WTC11 (cell line): ENCODE results near the gene FGD5. TPM values are rescaled to one million over a fixed set of nuclear protein-coding genes. Genes with fewer than 3 reads are reported as not detected.
A peak's percentile ranks its signal among the peaks of the same experiment; 100 is the strongest.

Experiments
- ATAC-seq: fragments of 200-7000 bp; cut with Tn5 transposase; 2 replicates; pipeline ENCODE4 v1.10.0; 2021; ENCODE audit warnings: mild to moderate bottlenecking, moderate library complexity
- CTCF ChIA-PET: fragments of 300-600 bp; sonication (Branson Sonifier 250); formaldehyde crosslinking; loops from one replicate; lab custom pipeline; 2021; ENCODE audit warnings: antibody characterized with exemption; lab: Charles Lee
- POLR2A ChIA-PET: fragments of 350-600 bp; sonication (Branson Sonifier 250); formaldehyde crosslinking; loops from one replicate; lab custom pipeline; 2021; ENCODE audit warnings: antibody characterized with exemption; lab: Charles Lee
- DNase-seq: peaks from one replicate; pipeline ENCODE4 v3.0.0; 2021; ENCODE audit warnings: low spot score
- H3K27ac Mint-ChIP-seq: 2 replicates; pipeline ENCODE4 v1.8.0; 2021; ENCODE audit warnings: mixed read lengths
- H3K27me3 Mint-ChIP-seq: 2 replicates; pipeline ENCODE4 v1.8.0; 2021; ENCODE audit warnings: low read depth, mild to moderate bottlenecking, moderate library complexity, mixed read lengths
- H3K36me3 Mint-ChIP-seq: 2 replicates; pipeline ENCODE4 v1.8.0; 2021; ENCODE audit warnings: mixed read lengths
- H3K4me1 Mint-ChIP-seq: 2 replicates; pipeline ENCODE4 v1.8.0; 2022; ENCODE audit warnings: mixed read lengths
- H3K4me3 Mint-ChIP-seq: 2 replicates; pipeline ENCODE4 v1.8.0; 2021; ENCODE audit warnings: mild to moderate bottlenecking, moderate library complexity, mixed read lengths
- H3K9me3 Mint-ChIP-seq: 2 replicates; pipeline ENCODE4 v1.8.0; 2021; ENCODE audit warnings: mixed read lengths
- CREB1 ChIP-seq: sonication (generic); formaldehyde crosslinking; IDR thresholded peaks from 2 replicates; pipeline ENCODE4 v1.8.0; 2023; ENCODE audit warnings: mild to moderate bottlenecking, missing genetic modification reagents
- CREM ChIP-seq: sonication (generic); formaldehyde crosslinking; IDR thresholded peaks from 2 replicates; pipeline ENCODE4 v1.8.1; 2022; ENCODE audit warnings: mild to moderate bottlenecking, missing genetic modification reagents, moderate library complexity
- FOXJ3 ChIP-seq: sonication (generic); formaldehyde crosslinking; IDR thresholded peaks from 2 replicates; pipeline ENCODE4 v1.9.0; 2021; ENCODE audit warnings: missing genetic modification reagents, mild to moderate bottlenecking, borderline replicate concordance
- GABPB1 ChIP-seq: sonication (generic); formaldehyde crosslinking; IDR thresholded peaks from 2 replicates; pipeline ENCODE4 v1.8.1; 2023; ENCODE audit warnings: mild to moderate bottlenecking, missing genetic modification reagents
- MYBL2 ChIP-seq: sonication (generic); formaldehyde crosslinking; IDR thresholded peaks from 2 replicates; pipeline ENCODE4 v1.8.1; 2023; ENCODE audit warnings: mild to moderate bottlenecking, moderate library complexity, missing genetic modification reagents
- NFE2L1 ChIP-seq: sonication (generic); formaldehyde crosslinking; IDR thresholded peaks from 2 replicates; pipeline ENCODE4 v1.8.1; 2023; ENCODE audit warnings: missing genetic modification reagents
- RELA ChIP-seq: sonication (generic); formaldehyde crosslinking; IDR thresholded peaks from 2 replicates; pipeline ENCODE4 v1.8.1; 2022; ENCODE audit warnings: missing genetic modification reagents, mild to moderate bottlenecking, borderline replicate concordance
- SMAD3 ChIP-seq: sonication (generic); formaldehyde crosslinking; IDR thresholded peaks from 2 replicates; pipeline ENCODE4 v1.8.0; 2022; ENCODE audit warnings: missing genetic modification reagents, mild to moderate bottlenecking, borderline replicate concordance
- TP53 ChIP-seq: sonication (generic); formaldehyde crosslinking; IDR thresholded peaks from 2 replicates; pipeline ENCODE4 v1.8.1; 2023; ENCODE audit warnings: mild to moderate bottlenecking, missing genetic modification reagents
- ZNF263 ChIP-seq: sonication (generic); formaldehyde crosslinking; IDR thresholded peaks from 2 replicates; pipeline ENCODE4 v1.8.1; 2022; ENCODE audit warnings: low read depth, mild to moderate bottlenecking, moderate library complexity, missing genetic modification reagents
- ZNF317 ChIP-seq: sonication (generic); formaldehyde crosslinking; IDR thresholded peaks from 2 replicates; pipeline ENCODE4 v1.8.1; 2023; ENCODE audit warnings: low read depth, mild to moderate bottlenecking, moderate library complexity, missing genetic modification reagents, borderline replicate concordance
- ZNF416 ChIP-seq: fragments of 250-450 bp; sonication (Bioruptor Pico); IDR thresholded peaks from 2 replicates; pipeline ENCODE4 v1.9.0; 2021; ENCODE audit warnings: mild to moderate bottlenecking, inconsistent platforms
- total RNA-seq: library from RNA; stranded (reverse); gene quantifications from 3 replicates; pipeline ENCODE4 v1.2.3, GENCODE V29; 2021
- TF ChIP-seq, protein P1 (sequence below): fragments of 250-450 bp; sonication (Bioruptor Pico); IDR thresholded peaks from 2 replicates; pipeline ENCODE4 v2.1.2; 2022; ENCODE audit warnings: mild to moderate bottlenecking, moderate library complexity
- TF ChIP-seq, protein P2 (sequence below): fragments of 250-450 bp; sonication (Bioruptor Pico); IDR thresholded peaks from 2 replicates; pipeline ENCODE4 v1.9.0; 2021; ENCODE audit warnings: moderate library complexity, mild to moderate bottlenecking, inconsistent platforms, borderline replicate concordance
- TF ChIP-seq, protein P3 (sequence below): fragments of 250-450 bp; sonication (Bioruptor Pico); IDR thresholded peaks from 2 replicates; pipeline ENCODE4 v1.9.0; 2021; ENCODE audit warnings: mild to moderate bottlenecking, borderline replicate concordance
- TF ChIP-seq, protein P4 (sequence below): sonication (generic); formaldehyde crosslinking; IDR thresholded peaks from 2 replicates; pipeline ENCODE4 v1.8.1; 2023; ENCODE audit warnings: mild to moderate bottlenecking, missing genetic modification reagents, borderline replicate concordance
- TF ChIP-seq, protein P5 (sequence below): fragments of 250-450 bp; sonication (Bioruptor Pico); conservative IDR thresholded peaks from 2 replicates; pipeline ENCODE4 v1.9.0; 2021; ENCODE audit warnings: mild to moderate bottlenecking
- TF ChIP-seq, protein P6 (sequence below): sonication (generic); formaldehyde crosslinking; IDR thresholded peaks from 2 replicates; pipeline ENCODE4 v1.8.1; 2023; ENCODE audit warnings: mild to moderate bottlenecking, missing genetic modification reagents, moderate library complexity

The FGD5 gene
- total RNA-seq, 1 experiment from 2014 or later, result 18.3 TPM

DNA sequence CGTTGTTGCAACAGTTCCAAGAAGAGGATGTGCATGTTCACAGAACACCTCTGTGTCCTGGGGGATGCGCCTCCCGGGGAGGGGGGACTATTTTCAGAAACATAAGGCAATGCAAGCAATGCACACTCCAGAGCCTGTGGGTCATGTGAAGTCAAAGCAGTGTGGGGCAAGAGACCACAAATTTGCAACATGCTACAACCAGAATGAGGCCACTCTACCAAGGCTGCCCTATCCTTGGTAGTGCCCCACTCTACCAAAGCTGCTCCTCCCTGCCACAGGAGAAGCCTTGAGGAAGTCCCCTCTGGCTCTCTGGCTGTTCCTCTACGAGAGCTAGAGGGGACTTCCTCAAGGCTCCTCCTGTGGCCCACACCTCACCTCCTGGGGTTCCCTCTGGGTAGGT is 120.2 kb downstream of the FGD5 start:
- no peak for TF ChIP-seq CREM (CRISPR knock-in tag)
- no peak for TF ChIP-seq ZNF317
- no peak for TF ChIP-seq ZNF416
- no peak for TF ChIP-seq RELA
- TF ChIP-seq ZNF263 (CRISPR knock-in tag), result no peak
- TF ChIP-seq, protein P1, sequence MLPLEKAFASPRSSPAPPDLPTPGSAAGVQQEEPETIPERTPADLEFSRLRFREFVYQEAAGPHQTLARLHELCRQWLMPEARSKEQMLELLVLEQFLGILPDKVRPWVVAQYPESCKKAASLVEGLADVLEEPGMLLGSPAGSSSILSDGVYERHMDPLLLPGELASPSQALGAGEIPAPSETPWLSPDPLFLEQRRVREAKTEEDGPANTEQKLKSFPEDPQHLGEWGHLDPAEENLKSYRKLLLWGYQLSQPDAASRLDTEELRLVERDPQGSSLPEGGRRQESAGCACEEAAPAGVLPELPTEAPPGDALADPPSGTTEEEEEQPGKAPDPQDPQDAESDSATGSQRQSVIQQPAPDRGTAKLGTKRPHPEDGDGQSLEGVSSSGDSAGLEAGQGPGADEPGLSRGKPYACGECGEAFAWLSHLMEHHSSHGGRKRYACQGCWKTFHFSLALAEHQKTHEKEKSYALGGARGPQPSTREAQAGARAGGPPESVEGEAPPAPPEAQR (CRISPR knock-in tag), result no peak
- TF ChIP-seq TP53 (CRISPR knock-in tag), result no peak
- no peak for TF ChIP-seq SMAD3 (CRISPR knock-in tag)
- no peak overlapping the region for H3K4me3 Mint-ChIP-seq
- no peaks in the 10 kb centered on the region for H3K9me3 Mint-ChIP-seq
- DNase-seq (no peak), ATAC-seq (no peak)
- H3K27me3 Mint-ChIP-seq, result no peaks in the 10 kb centered on the region
- ChIA-PET CTCF (interaction anchor here (1.4 kb wide), 1 partner anchor 13 kb away, joined by 3 read pairs; no protein-coding TSS in a partner anchor), POLR2A (no interaction called here)
- H3K4me1 Mint-ChIP-seq, result peaks cover 26% of the 10 kb centered on the region
- H3K36me3 Mint-ChIP-seq, result peaks cover 4% of the 10 kb centered on the region
- no peak overlapping the region for H3K27ac Mint-ChIP-seq

DNA sequence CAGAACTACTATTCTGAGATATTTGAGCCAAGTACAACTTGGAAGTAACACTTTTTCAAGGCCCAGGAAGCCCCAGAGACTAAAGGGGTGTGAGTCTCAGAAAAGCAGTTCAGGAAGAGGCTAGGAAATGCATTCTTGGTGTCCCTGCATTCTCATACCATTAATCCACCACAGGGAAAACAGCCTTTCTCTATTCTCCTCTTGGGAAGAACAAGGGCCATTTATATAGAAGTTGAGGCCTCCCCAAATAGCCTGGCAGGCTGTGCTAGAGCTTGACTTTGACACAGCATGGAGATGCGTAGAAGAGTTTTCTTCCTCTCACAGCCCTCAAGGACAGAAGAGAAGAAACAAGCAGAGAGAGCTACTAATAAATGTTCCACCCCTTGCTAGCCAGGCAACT is 123.1 kb downstream of the FGD5 start:
- CTCF ChIA-PET, result interaction anchor here (0.5 kb wide), 1 partner anchor 61 kb away, joined by 3 read pairs; no protein-coding TSS in a partner anchor
- H3K27ac Mint-ChIP-seq, result peak overlapping the region; percentile 51
- no peak for TF ChIP-seq GABPB1 (CRISPR knock-in tag)
- TF ChIP-seq, protein P2, sequence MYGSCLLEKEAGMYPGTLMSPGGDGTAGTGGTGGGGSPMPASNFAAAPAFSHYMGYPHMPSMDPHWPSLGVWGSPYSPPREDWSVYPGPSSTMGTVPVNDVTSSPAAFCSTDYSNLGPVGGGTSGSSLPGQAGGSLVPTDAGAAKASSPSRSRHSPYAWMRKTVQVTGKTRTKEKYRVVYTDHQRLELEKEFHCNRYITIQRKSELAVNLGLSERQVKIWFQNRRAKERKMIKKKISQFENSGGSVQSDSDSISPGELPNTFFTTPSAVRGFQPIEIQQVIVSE (CRISPR knock-in tag), result no peak
- peaks cover 20% of the 10 kb centered on the region for H3K36me3 Mint-ChIP-seq
- POLR2A ChIA-PET, result no interaction called here
- no peak for DNase-seq
- no peaks in the 10 kb centered on the region for H3K9me3 Mint-ChIP-seq
- H3K27me3 Mint-ChIP-seq, result no peaks in the 10 kb centered on the region
- peaks cover 35% of the 10 kb centered on the region for H3K4me1 Mint-ChIP-seq
- ATAC-seq, result peak; percentile 40
- no peak overlapping the region for H3K4me3 Mint-ChIP-seq

DNA sequence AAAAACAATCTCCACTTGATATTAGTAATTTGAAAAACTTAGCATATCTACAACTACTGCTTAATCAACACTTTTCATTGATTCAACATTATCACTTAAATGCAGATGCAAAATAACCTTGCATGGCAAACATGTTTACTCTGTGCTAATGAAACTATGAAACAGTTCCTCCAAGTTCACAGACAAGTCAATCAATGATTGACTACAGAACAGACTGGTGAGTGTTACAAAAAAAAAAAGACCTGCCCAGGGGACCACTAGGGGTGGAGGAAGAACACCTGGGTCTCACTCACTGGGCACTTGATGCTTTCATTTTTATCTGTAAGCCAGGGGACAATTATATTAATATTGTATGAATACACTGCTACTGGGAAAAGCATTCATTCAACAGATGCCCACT is 124.3 kb downstream of the FGD5 start:
- Mint-ChIP-seq H3K4me1 (peaks cover 35% of the 10 kb centered on the region), H3K27me3 (no peaks in the 10 kb centered on the region), H3K9me3 (no peaks in the 10 kb centered on the region), H3K36me3 (peaks cover 20% of the 10 kb centered on the region), H3K27ac (no peak overlapping the region), H3K4me3 (no peak overlapping the region)
- ATAC-seq (no peak), DNase-seq (no peak)
- ChIA-PET CTCF (no interaction called here), POLR2A (no interaction called here)
- TF ChIP-seq, protein P3, sequence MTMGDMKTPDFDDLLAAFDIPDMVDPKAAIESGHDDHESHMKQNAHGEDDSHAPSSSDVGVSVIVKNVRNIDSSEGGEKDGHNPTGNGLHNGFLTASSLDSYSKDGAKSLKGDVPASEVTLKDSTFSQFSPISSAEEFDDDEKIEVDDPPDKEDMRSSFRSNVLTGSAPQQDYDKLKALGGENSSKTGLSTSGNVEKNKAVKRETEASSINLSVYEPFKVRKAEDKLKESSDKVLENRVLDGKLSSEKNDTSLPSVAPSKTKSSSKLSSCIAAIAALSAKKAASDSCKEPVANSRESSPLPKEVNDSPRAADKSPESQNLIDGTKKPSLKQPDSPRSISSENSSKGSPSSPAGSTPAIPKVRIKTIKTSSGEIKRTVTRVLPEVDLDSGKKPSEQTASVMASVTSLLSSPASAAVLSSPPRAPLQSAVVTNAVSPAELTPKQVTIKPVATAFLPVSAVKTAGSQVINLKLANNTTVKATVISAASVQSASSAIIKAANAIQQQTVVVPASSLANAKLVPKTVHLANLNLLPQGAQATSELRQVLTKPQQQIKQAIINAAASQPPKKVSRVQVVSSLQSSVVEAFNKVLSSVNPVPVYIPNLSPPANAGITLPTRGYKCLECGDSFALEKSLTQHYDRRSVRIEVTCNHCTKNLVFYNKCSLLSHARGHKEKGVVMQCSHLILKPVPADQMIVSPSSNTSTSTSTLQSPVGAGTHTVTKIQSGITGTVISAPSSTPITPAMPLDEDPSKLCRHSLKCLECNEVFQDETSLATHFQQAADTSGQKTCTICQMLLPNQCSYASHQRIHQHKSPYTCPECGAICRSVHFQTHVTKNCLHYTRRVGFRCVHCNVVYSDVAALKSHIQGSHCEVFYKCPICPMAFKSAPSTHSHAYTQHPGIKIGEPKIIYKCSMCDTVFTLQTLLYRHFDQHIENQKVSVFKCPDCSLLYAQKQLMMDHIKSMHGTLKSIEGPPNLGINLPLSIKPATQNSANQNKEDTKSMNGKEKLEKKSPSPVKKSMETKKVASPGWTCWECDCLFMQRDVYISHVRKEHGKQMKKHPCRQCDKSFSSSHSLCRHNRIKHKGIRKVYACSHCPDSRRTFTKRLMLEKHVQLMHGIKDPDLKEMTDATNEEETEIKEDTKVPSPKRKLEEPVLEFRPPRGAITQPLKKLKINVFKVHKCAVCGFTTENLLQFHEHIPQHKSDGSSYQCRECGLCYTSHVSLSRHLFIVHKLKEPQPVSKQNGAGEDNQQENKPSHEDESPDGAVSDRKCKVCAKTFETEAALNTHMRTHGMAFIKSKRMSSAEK (CRISPR knock-in tag), result no peak
- TF ChIP-seq CREM (CRISPR knock-in tag) (no peak), FOXJ3 (no peak), TP53 (CRISPR knock-in tag) (no peak), MYBL2 (no peak), CREB1 (CRISPR knock-in tag) (no peak), NFE2L1 (CRISPR knock-in tag) (no peak), ZNF416 (no peak)
- TF ChIP-seq, protein P4, sequence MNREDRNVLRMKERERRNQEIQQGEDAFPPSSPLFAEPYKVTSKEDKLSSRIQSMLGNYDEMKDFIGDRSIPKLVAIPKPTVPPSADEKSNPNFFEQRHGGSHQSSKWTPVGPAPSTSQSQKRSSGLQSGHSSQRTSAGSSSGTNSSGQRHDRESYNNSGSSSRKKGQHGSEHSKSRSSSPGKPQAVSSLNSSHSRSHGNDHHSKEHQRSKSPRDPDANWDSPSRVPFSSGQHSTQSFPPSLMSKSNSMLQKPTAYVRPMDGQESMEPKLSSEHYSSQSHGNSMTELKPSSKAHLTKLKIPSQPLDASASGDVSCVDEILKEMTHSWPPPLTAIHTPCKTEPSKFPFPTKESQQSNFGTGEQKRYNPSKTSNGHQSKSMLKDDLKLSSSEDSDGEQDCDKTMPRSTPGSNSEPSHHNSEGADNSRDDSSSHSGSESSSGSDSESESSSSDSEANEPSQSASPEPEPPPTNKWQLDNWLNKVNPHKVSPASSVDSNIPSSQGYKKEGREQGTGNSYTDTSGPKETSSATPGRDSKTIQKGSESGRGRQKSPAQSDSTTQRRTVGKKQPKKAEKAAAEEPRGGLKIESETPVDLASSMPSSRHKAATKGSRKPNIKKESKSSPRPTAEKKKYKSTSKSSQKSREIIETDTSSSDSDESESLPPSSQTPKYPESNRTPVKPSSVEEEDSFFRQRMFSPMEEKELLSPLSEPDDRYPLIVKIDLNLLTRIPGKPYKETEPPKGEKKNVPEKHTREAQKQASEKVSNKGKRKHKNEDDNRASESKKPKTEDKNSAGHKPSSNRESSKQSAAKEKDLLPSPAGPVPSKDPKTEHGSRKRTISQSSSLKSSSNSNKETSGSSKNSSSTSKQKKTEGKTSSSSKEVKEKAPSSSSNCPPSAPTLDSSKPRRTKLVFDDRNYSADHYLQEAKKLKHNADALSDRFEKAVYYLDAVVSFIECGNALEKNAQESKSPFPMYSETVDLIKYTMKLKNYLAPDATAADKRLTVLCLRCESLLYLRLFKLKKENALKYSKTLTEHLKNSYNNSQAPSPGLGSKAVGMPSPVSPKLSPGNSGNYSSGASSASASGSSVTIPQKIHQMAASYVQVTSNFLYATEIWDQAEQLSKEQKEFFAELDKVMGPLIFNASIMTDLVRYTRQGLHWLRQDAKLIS, result no peak
- TF ChIP-seq, protein P5, sequence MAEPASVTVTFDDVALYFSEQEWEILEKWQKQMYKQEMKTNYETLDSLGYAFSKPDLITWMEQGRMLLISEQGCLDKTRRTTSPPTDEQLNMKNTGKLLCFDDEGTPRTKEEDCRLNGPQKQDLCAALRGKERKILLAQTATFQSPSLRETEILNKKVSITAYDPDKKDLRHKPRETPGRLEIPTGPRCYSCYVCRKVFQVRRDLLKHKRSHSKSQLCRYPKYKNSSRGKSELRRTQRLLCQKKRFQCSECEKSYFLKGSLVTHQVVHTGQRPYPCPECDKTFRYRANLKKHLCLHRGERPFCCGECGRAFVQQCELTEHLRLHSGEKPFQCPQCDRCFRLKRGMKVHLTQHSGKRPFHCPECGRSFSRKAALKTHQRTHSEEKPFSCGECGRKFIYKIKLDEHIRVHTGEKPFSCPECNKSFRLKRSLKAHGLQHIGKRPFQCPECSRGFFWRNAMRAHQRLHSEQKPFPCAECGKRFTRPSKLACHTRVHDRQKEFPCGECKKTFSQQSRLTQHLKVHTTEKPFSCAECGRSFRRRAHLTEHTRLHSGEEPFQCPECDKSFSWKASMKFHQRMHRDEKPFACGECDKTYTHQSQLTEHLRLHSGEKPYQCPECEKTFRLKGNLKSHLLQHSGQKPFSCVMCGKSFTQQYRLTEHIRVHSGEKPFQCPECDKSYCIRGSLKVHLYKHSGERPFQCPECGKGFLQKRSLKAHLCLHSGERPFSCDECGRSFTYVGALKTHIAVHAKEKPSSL (CRISPR knock-in tag), result no peak
- TF ChIP-seq, protein P6, sequence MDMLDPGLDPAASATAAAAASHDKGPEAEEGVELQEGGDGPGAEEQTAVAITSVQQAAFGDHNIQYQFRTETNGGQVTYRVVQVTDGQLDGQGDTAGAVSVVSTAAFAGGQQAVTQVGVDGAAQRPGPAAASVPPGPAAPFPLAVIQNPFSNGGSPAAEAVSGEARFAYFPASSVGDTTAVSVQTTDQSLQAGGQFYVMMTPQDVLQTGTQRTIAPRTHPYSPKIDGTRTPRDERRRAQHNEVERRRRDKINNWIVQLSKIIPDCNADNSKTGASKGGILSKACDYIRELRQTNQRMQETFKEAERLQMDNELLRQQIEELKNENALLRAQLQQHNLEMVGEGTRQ (CRISPR knock-in tag), result no peak
